Measurements from ENCODE around the gene PIGR. TPM values are rescaled to one million over a fixed set of nuclear protein-coding genes. Genes with fewer than 3 reads are reported as not detected.
A peak's percentile ranks its signal among the peaks of the same experiment; 100 is the strongest.

The PIGR gene
- total and polyA plus RNA-seq, 2 of the 8 experiments (the other 6 are each of a cell fraction or from before 2014, with no cell fraction given), result not detected

DNA sequence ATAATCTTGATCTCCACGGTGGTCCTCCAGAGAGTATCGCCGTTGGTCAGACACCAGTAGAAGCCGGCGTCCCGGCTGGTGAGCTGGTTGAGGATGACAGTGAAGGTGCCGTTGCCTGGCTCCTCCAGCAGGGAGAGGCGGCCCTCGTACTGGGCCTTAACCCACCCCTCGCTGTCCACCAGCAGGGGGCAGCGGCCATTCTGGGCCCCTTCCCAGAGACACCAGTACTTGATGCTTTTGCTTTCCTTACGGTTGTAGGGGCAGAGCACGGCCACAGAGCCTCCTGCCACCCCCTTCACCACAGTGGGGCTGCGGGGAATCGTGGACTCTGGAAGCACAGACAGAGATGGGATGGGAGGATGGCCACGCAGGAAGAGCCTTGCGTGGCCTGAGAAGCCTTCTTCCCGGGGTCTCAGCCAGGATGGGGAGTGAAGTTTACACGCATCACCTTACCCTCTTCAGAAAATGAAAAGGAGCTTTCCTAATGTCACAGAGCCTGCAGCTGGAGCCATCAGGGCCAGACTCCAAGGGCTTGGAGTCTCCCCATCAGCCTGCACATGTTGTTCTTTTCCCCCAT lies 10.7 kb downstream of the PIGR start:
- Histone ChIP-seq H4K20me1 (replicated peaks in 1 of 2; ENCODE audit: control insufficient read depth in 1 of 2, insufficient read depth in 2 of 2, low read length in 2 of 2) (no peaks in the 10 kb centered on the region), H3K9me3 (ENCODE audit: insufficient read depth in 2 of 2, low read depth in 1 of 2, low read length in 1 of 2) (no peaks in the 10 kb centered on the region), H2AFZ (ENCODE audit: low read length) (no peak overlapping the region), H2BK5ac (ENCODE audit: low read depth, low read length) (no peak overlapping the region), H2BK15ac (ENCODE audit: low read length) (no peak overlapping the region), H3K4ac (replicated peaks; ENCODE audit: insufficient read length, low read depth, low read length) (no peak overlapping the region), H3K14ac (ENCODE audit: insufficient read length) (no peak overlapping the region), H3K23me2 (ENCODE audit: low read depth, low read length) (no peaks in the 10 kb centered on the region), H3K4me1 (replicated peaks in 1 of 4; ENCODE audit: control insufficient read depth in 3 of 4, insufficient read depth in 4 of 4, low read length in 3 of 4) (no peaks in the 10 kb centered on the region), H2BK12ac (ENCODE audit: low read depth, low read length) (no peak overlapping the region), H2AK5ac (ENCODE audit: low read depth, low read length) (no peak overlapping the region), H2BK120ac (replicated peaks; ENCODE audit: low read depth, low read length) (no peak overlapping the region), H3K27ac (ENCODE audit: low read depth, low read length) (no peak overlapping the region), H3K4me3 (ENCODE audit: extremely low read depth in 1 of 4, insufficient read depth in 2 of 4, low read depth in 3 of 4, low read length in 4 of 4) (no peak overlapping the region), H4K91ac (replicated peaks; ENCODE audit: insufficient read length, low read length) (no peak overlapping the region), H3K27me3 (replicated peaks in 1 of 4; ENCODE audit: control insufficient read depth in 3 of 4, extremely low read depth in 1 of 4, insufficient read depth in 3 of 4, low read length in 3 of 4) (no peaks in the 10 kb centered on the region), H2BK20ac (ENCODE audit: low read length) (no peak overlapping the region), H3K23ac (ENCODE audit: insufficient read length) (no peak overlapping the region), H3K9ac (replicated peaks in 1 of 4; ENCODE audit: extremely low read depth in 1 of 4, low read depth in 3 of 4, low read length in 3 of 4) (no peak overlapping the region), H3K18ac (ENCODE audit: extremely low read depth, low read length) (no peak overlapping the region), H4K5ac (ENCODE audit: insufficient read length, low read depth, low read length) (no peak overlapping the region), H3K56ac (replicated peaks; ENCODE audit: insufficient read length, low read depth, low read length) (no peak overlapping the region), H3K79me1 (ENCODE audit: low read depth, low read length) (no peaks in the 10 kb centered on the region), H3K36me3 (ENCODE audit: control insufficient read depth in 2 of 4, insufficient read depth in 4 of 4, low read length in 3 of 4) (no peaks in the 10 kb centered on the region), H3K4me2 (ENCODE audit: insufficient read depth in 1 of 2, low read depth in 2 of 2, low read length in 2 of 2) (no peak overlapping the region), H3K79me2 (ENCODE audit: control insufficient read depth in 1 of 2, insufficient read depth in 2 of 2, low read length in 2 of 2) (no peaks in the 10 kb centered on the region), H4K8ac (ENCODE audit: extremely low read depth, insufficient read depth, low read length) (no peak overlapping the region)
- WGBS, 2 experiments (ENCODE audit: extremely low coverage in 1 of 2, insufficient coverage in 1 of 2, insufficient read length in 1 of 2, insufficient replicate concordance in 2 of 2, low coverage in 1 of 2, low lambda C conversion rate in 2 of 2, missing lambda C conversion rate in 1 of 2), result 73% methylated on average over 19 of the region's 19 CpGs; no CpG with 5 or more reads in 1 of the 2 experiments
- no peak for FAIRE-seq
- peak; percentile 58 to 83 for DNase-seq (ENCODE audit: low read depth in 1 of 2, low spot score in 2 of 2)
- TF ChIP-seq, protein P1, sequence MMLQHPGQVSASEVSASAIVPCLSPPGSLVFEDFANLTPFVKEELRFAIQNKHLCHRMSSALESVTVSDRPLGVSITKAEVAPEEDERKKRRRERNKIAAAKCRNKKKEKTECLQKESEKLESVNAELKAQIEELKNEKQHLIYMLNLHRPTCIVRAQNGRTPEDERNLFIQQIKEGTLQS (IDR thresholded peaks at IDR 0.05; ENCODE audit: insufficient read depth, low read depth, low read length), result 0 out of 2 replicates have a peak, but pooled peaks have one; percentile 18
- TF ChIP-seq YY1 (IDR thresholded peaks at IDR 0.05; ENCODE audit: low read depth, low read length) (peak; percentile 79), TAF1 (IDR thresholded peaks at IDR 0.05; ENCODE audit: low read depth, low read length) (0 out of 2 replicates have a peak, but pooled peaks have one; percentile 16), TBP (IDR thresholded peaks at IDR 0.05; ENCODE audit: low read depth, low read length) (no peak), CREB1 (IDR thresholded peaks at IDR 0.05) (no peak), POU5F1 (IDR thresholded peaks at IDR 0.05; ENCODE audit: low read depth, low read length) (no peak), RAD21 (IDR thresholded peaks at IDR 0.05 in 1 of 2, conservative IDR thresholded peaks at IDR 0.05 in 1 of 2; ENCODE audit: low read depth in 2 of 2, low read length in 2 of 2) (peak; percentile 50 to 65), CHD1 (IDR thresholded peaks at IDR 0.05; ENCODE audit: low read depth, low read length) (no peak)
- TF ChIP-seq, protein P2, sequence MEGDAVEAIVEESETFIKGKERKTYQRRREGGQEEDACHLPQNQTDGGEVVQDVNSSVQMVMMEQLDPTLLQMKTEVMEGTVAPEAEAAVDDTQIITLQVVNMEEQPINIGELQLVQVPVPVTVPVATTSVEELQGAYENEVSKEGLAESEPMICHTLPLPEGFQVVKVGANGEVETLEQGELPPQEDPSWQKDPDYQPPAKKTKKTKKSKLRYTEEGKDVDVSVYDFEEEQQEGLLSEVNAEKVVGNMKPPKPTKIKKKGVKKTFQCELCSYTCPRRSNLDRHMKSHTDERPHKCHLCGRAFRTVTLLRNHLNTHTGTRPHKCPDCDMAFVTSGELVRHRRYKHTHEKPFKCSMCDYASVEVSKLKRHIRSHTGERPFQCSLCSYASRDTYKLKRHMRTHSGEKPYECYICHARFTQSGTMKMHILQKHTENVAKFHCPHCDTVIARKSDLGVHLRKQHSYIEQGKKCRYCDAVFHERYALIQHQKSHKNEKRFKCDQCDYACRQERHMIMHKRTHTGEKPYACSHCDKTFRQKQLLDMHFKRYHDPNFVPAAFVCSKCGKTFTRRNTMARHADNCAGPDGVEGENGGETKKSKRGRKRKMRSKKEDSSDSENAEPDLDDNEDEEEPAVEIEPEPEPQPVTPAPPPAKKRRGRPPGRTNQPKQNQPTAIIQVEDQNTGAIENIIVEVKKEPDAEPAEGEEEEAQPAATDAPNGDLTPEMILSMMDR (IDR thresholded peaks at IDR 0.05; ENCODE audit: control extremely low read depth in 1 of 3, insufficient read depth in 1 of 3, low read depth in 1 of 3, low read length in 3 of 3), result peak; percentile 88 to 99 (median 88)
- ChIA-PET CTCF (ENCODE audit: partially characterized antibody) (interaction anchor here (0.7 to 13.8 kb wide), 47 partner anchors 10 to 333 kb away, joined by 3 to 226 read pairs (median 4); partner anchors contain the start of genes FCAMR, FCMR, IL20 and PIGR), POLR2A (ENCODE audit: partially characterized antibody) (no interaction called here)
